ENCODE measurements around the gene RBP2. TPM values are rescaled to one million over a fixed set of nuclear protein-coding genes. Genes with fewer than 3 reads are reported as not detected.

RBP2 gene
- not detected for total RNA-seq

GRCh38 chr3:139476348-139476747, at the start of gene RBP2:
TSS of gene RBP2 (minus strand) at chr3:139476516. CDS start at chr3:139476459, 57 bp downstream.
- Mint-ChIP-seq H3K4me3 (no peak within 1 kb of the TSS), H3K4me1 (ENCODE audit: low read depth) (no peaks in the 10 kb centered on the region), H3K27me3 (no peaks in the 10 kb centered on the region), H3K27ac (no peak within 1 kb of the TSS), H3K36me3 (no peaks in the 10 kb centered on the region), H3K9me3 (no peaks in the 10 kb centered on the region)
- CTCF ChIA-PET = no interaction called here
- no peak for DNase-seq
- intact Hi-C loops (cut with micrococcal nuclease) = no loop called here
- POLR2A ChIA-PET = no interaction called here

- Mint-ChIP-seq H3K4me3 (no peak overlapping the region), H3K27me3 (peaks cover 2% of the 10 kb centered on the region), H3K36me3 (no peaks in the 10 kb centered on the region), H3K27ac (no peak overlapping the region), H3K9me3 (no peaks in the 10 kb centered on the region), H3K4me1 (ENCODE audit: low read depth) (no peaks in the 10 kb centered on the region)
- ChIA-PET CTCF (no interaction called here), POLR2A (no interaction called here)
- DNase-seq = no peak
- intact Hi-C loops (cut with micrococcal nuclease) = loop anchor here (10.0 kb wide), 1 partner anchor 100 kb away; no protein-coding TSS in a partner anchor
Measured at GRCh38 chr3:139524841-139525636, 48.7 kb upstream of the RBP2 start.

- no peak overlapping the region for H3K27ac Mint-ChIP-seq
- peaks cover 2% of the 10 kb centered on the region for H3K27me3 Mint-ChIP-seq
- intact Hi-C loops (cut with micrococcal nuclease) = loop anchor here (10.0 kb wide), 1 partner anchor 99 kb away; no protein-coding TSS in a partner anchor
- H3K36me3 Mint-ChIP-seq = no peaks in the 10 kb centered on the region
- no peak for DNase-seq
- CTCF ChIA-PET = no interaction called here
- no peaks in the 10 kb centered on the region for H3K9me3 Mint-ChIP-seq
- POLR2A ChIA-PET = no interaction called here
- no peaks in the 10 kb centered on the region for H3K4me1 Mint-ChIP-seq (ENCODE audit: low read depth)
- H3K4me3 Mint-ChIP-seq = no peak overlapping the region
Measured at GRCh38 chr3:139523718-139524117, 47.4 kb upstream of the RBP2 start.

GRCh38 chr3:139523166-139523565, 46.9 kb upstream of the RBP2 start:
- no peak overlapping the region for H3K4me3 Mint-ChIP-seq
- POLR2A ChIA-PET = no interaction called here
- no peaks in the 10 kb centered on the region for H3K4me1 Mint-ChIP-seq (ENCODE audit: low read depth)
- no peak for DNase-seq
- intact Hi-C loops (cut with micrococcal nuclease) = loop anchor here (10.0 kb wide), 1 partner anchor 98 kb away; no protein-coding TSS in a partner anchor
- no peak overlapping the region for H3K27ac Mint-ChIP-seq
- no peaks in the 10 kb centered on the region for H3K9me3 Mint-ChIP-seq
- peaks cover 2% of the 10 kb centered on the region for H3K27me3 Mint-ChIP-seq
- CTCF ChIA-PET = no interaction called here
- H3K36me3 Mint-ChIP-seq = no peaks in the 10 kb centered on the region

GRCh38 chr3:139522421-139522820, 46.1 kb upstream of the RBP2 start:
- no peaks in the 10 kb centered on the region for H3K9me3 Mint-ChIP-seq
- H3K27ac Mint-ChIP-seq = no peak overlapping the region
- ChIA-PET CTCF (no interaction called here), POLR2A (no interaction called here)
- DNase-seq = no peak
- H3K36me3 Mint-ChIP-seq = no peaks in the 10 kb centered on the region
- H3K4me3 Mint-ChIP-seq = no peak overlapping the region
- H3K27me3 Mint-ChIP-seq = peaks cover 2% of the 10 kb centered on the region
- intact Hi-C loops (cut with micrococcal nuclease) = loop anchor here (10.0 kb wide), 1 partner anchor 98 kb away; no protein-coding TSS in a partner anchor
- no peaks in the 10 kb centered on the region for H3K4me1 Mint-ChIP-seq (ENCODE audit: low read depth)

GRCh38 chr3:139521816-139522215, 45.5 kb upstream of the RBP2 start:
- CTCF ChIA-PET = no interaction called here
- Mint-ChIP-seq H3K27me3 (peaks cover 2% of the 10 kb centered on the region), H3K9me3 (no peaks in the 10 kb centered on the region), H3K27ac (no peak overlapping the region), H3K4me3 (no peak overlapping the region), H3K36me3 (no peaks in the 10 kb centered on the region), H3K4me1 (ENCODE audit: low read depth) (no peaks in the 10 kb centered on the region)
- no peak for DNase-seq
- POLR2A ChIA-PET = no interaction called here
- intact Hi-C loops (cut with micrococcal nuclease) = loop anchor here (10.0 kb wide), 1 partner anchor 97 kb away; no protein-coding TSS in a partner anchor

- H3K4me1 Mint-ChIP-seq (ENCODE audit: low read depth) = no peaks in the 10 kb centered on the region
Measured at GRCh38 chr3:139521144-139521543, 44.8 kb upstream of the RBP2 start.

GRCh38 chr3:139519998-139520737, 43.9 kb upstream of the RBP2 start:
- ChIA-PET CTCF (no interaction called here), POLR2A (no interaction called here)
- Mint-ChIP-seq H3K4me1 (ENCODE audit: low read depth) (no peaks in the 10 kb centered on the region), H3K27ac (no peak overlapping the region), H3K27me3 (peaks cover 2% of the 10 kb centered on the region), H3K9me3 (no peaks in the 10 kb centered on the region), H3K4me3 (no peak overlapping the region), H3K36me3 (no peaks in the 10 kb centered on the region)
- DNase-seq = peak; percentile 34
- intact Hi-C loops (cut with micrococcal nuclease) = loop anchor here (10.0 kb wide), 1 partner anchor 95 kb away; no protein-coding TSS in a partner anchor

More at GRCh38 chr3:139521144-139521543, 44.8 kb upstream of the RBP2 start:
- CTCF ChIA-PET = no interaction called here
- Mint-ChIP-seq H3K27me3 (peaks cover 2% of the 10 kb centered on the region), H3K4me3 (no peak overlapping the region), H3K36me3 (no peaks in the 10 kb centered on the region), H3K9me3 (no peaks in the 10 kb centered on the region), H3K27ac (no peak overlapping the region)
- intact Hi-C loops (cut with micrococcal nuclease) = loop anchor here (10.0 kb wide), 1 partner anchor 96 kb away; no protein-coding TSS in a partner anchor
- POLR2A ChIA-PET = no interaction called here
- DNase-seq = no peak

GRCh38 chr3:139518926-139519842, 42.9 kb upstream of the RBP2 start:
- DNase-seq = no peak
- no peaks in the 10 kb centered on the region for H3K36me3 Mint-ChIP-seq
- H3K9me3 Mint-ChIP-seq = no peaks in the 10 kb centered on the region
- ChIA-PET POLR2A (no interaction called here), CTCF (no interaction called here)
- no peak overlapping the region for H3K4me3 Mint-ChIP-seq
- intact Hi-C loops (cut with micrococcal nuclease) = no loop called here
- peaks cover 2% of the 10 kb centered on the region for H3K27me3 Mint-ChIP-seq
- H3K27ac Mint-ChIP-seq = no peak overlapping the region
- H3K4me1 Mint-ChIP-seq (ENCODE audit: low read depth) = no peaks in the 10 kb centered on the region

GRCh38 chr3:139518306-139518705, 42.0 kb upstream of the RBP2 start:
- H3K27ac Mint-ChIP-seq = no peak overlapping the region
- POLR2A ChIA-PET = no interaction called here
- peaks cover 2% of the 10 kb centered on the region for H3K27me3 Mint-ChIP-seq
- H3K4me3 Mint-ChIP-seq = no peak overlapping the region
- no peaks in the 10 kb centered on the region for H3K9me3 Mint-ChIP-seq
- H3K4me1 Mint-ChIP-seq (ENCODE audit: low read depth) = no peaks in the 10 kb centered on the region
- no peaks in the 10 kb centered on the region for H3K36me3 Mint-ChIP-seq
- DNase-seq = no peak
- intact Hi-C loops (cut with micrococcal nuclease) = no loop called here
- CTCF ChIA-PET = no interaction called here

GRCh38 chr3:139517321-139518065, 41.2 kb upstream of the RBP2 start:
- DNase-seq = no peak
- Mint-ChIP-seq H3K4me3 (no peak overlapping the region), H3K27ac (no peak overlapping the region), H3K4me1 (ENCODE audit: low read depth) (no peaks in the 10 kb centered on the region), H3K9me3 (no peaks in the 10 kb centered on the region), H3K27me3 (peaks cover 2% of the 10 kb centered on the region), H3K36me3 (no peaks in the 10 kb centered on the region)
- ChIA-PET CTCF (no interaction called here), POLR2A (no interaction called here)
- intact Hi-C loops (cut with micrococcal nuclease) = no loop called here
